A549 (cell line): Measurements from ENCODE around the gene NUP50.

Experiments used
- CEBPB ChIP-seq, 2 experiments: fragments of >200 bp in 1 of 2; sonication (Bioruptor Twin) in 1 of 2; formaldehyde crosslinking in 1 of 2; IDR thresholded peaks; 2 replicates each; pipeline ENCODE4 v1.6.1; 2012 to 2016
- CTCF ChIP-seq: fragments of >200 bp; sonication (Bioruptor Twin); formaldehyde crosslinking; IDR thresholded peaks from 3 replicates; pipeline ENCODE4 v1.5.1; 2016
- EP300 ChIP-seq, 2 experiments: fragments of >200 bp; sonication (Bioruptor Twin); formaldehyde crosslinking; IDR thresholded peaks; 2 replicates in 1 of 2; 3 replicates in 1 of 2; pipeline ENCODE4 v1.6.1; 2016 to 2017
- ESRRA ChIP-seq: fragments of 150-350 bp; IDR thresholded peaks from 2 replicates; pipeline ENCODE4 v1.6.1; 2014; ENCODE audit warnings: mild to moderate bottlenecking, low read length, borderline replicate concordance
- HEYL ChIP-seq: fragments of 250-450 bp; sonication (Bioruptor Pico); IDR thresholded peaks from 2 replicates; pipeline ENCODE4 v1.8.0; 2021; ENCODE audit warnings: mild to moderate bottlenecking, moderate library complexity
- JUNB ChIP-seq: fragments of >200 bp; sonication (Bioruptor Twin); formaldehyde crosslinking; IDR thresholded peaks from 2 replicates; pipeline ENCODE4 v1.6.1; 2016
- MAFK ChIP-seq: fragments of 450-650 bp; IDR thresholded peaks from 2 replicates; pipeline ENCODE4 v1.6.1; 2014; ENCODE audit not compliant: partially characterized antibody
- NPAS2 ChIP-seq: fragments of 250-450 bp; sonication (Bioruptor Pico); IDR thresholded peaks from 2 replicates; pipeline ENCODE4 v1.8.0; 2022; ENCODE audit warnings: mild to moderate bottlenecking, moderate library complexity, borderline replicate concordance
- PHF8 ChIP-seq: fragments of 200-600 bp; sonication (generic); IDR thresholded peaks from 2 replicates; pipeline ENCODE4 v1.6.1; 2016; ENCODE audit warnings: low read depth, mild to moderate bottlenecking, antibody characterized with exemption, moderate library complexity, borderline replicate concordance
- POLR2A ChIP-seq: IDR thresholded peaks from 2 replicates; pipeline ENCODE4 v1.6.1; 2012; ENCODE audit warnings: mild to moderate bottlenecking, low read length
- RFX5 ChIP-seq: fragments of 450-650 bp; IDR thresholded peaks from 2 replicates; pipeline ENCODE4 v1.7.1; 2014; ENCODE audit warnings: antibody characterized with exemption, mild to moderate bottlenecking, moderate library complexity
- ZNF302 ChIP-seq: fragments of 250-450 bp; sonication (Bioruptor Pico); IDR thresholded peaks from 2 replicates; pipeline ENCODE4 v1.9.0; 2021; ENCODE audit warnings: inconsistent platforms, mild to moderate bottlenecking, moderate library complexity

GRCh38 chr22:45202333-45203149, 38.8 kb downstream of the NUP50 start:
- TF ChIP-seq JUNB: no peak
- TF ChIP-seq PHF8: no peak
- TF ChIP-seq CTCF: no peak
- no peak for TF ChIP-seq EP300 (IDR thresholded peaks at IDR 0.05)
- TF ChIP-seq ESRRA: no peak
- TF ChIP-seq ZNF302 (CRISPR knock-in tag): no peak
- TF ChIP-seq RFX5: no peak
- no peak for TF ChIP-seq CEBPB (IDR thresholded peaks at IDR 0.05)
- no peak for TF ChIP-seq HEYL
- no peak for TF ChIP-seq NPAS2 (CRISPR knock-in tag)
- no peak for TF ChIP-seq POLR2A
- no peak for TF ChIP-seq MAFK
